WTC11 (cell line): ENCODE data around the gene USP16. TPM values are rescaled to one million over a fixed set of nuclear protein-coding genes. Genes with fewer than 3 reads are reported as not detected.
A peak's percentile ranks its signal among the peaks of the same experiment; 100 is the strongest.

Source experiments
- ARID4B ChIP-seq: sonication (generic); formaldehyde crosslinking; IDR thresholded peaks from 2 replicates; pipeline ENCODE4 v1.8.0; 2023; ENCODE audit warnings: missing genetic modification reagents, mild to moderate bottlenecking, borderline replicate concordance
- CREB1 ChIP-seq: sonication (generic); formaldehyde crosslinking; IDR thresholded peaks from 2 replicates; pipeline ENCODE4 v1.8.0; 2023; ENCODE audit warnings: mild to moderate bottlenecking, missing genetic modification reagents
- CREM ChIP-seq: sonication (generic); formaldehyde crosslinking; IDR thresholded peaks from 2 replicates; pipeline ENCODE4 v1.8.1; 2022; ENCODE audit warnings: mild to moderate bottlenecking, missing genetic modification reagents, moderate library complexity
- JAZF1 ChIP-seq: fragments of 250-450 bp; sonication (Bioruptor Pico); IDR thresholded peaks from 2 replicates; pipeline ENCODE4 v1.9.0; 2021; ENCODE audit warnings: moderate library complexity, mild to moderate bottlenecking, inconsistent platforms
- KAT7 ChIP-seq: sonication (generic); formaldehyde crosslinking; IDR thresholded peaks from 2 replicates; pipeline ENCODE4 v1.8.1; 2023; ENCODE audit warnings: missing genetic modification reagents, mild to moderate bottlenecking, borderline replicate concordance
- MAX ChIP-seq: sonication (generic); formaldehyde crosslinking; IDR thresholded peaks from 2 replicates; pipeline ENCODE4 v1.8.0; 2022; ENCODE audit warnings: mild to moderate bottlenecking, missing genetic modification reagents
- NR2C2 ChIP-seq: sonication (generic); formaldehyde crosslinking; IDR thresholded peaks from 2 replicates; pipeline ENCODE4 v1.8.0; 2022; ENCODE audit warnings: mild to moderate bottlenecking, missing genetic modification reagents
- SMAD3 ChIP-seq: sonication (generic); formaldehyde crosslinking; IDR thresholded peaks from 2 replicates; pipeline ENCODE4 v1.8.0; 2022; ENCODE audit warnings: missing genetic modification reagents, mild to moderate bottlenecking, borderline replicate concordance
- SP1 ChIP-seq: sonication (generic); formaldehyde crosslinking; conservative IDR thresholded peaks from 2 replicates; pipeline ENCODE4 v1.8.1; 2022; ENCODE audit warnings: missing genetic modification reagents
- STAT6 ChIP-seq: sonication (generic); formaldehyde crosslinking; conservative IDR thresholded peaks from 2 replicates; pipeline ENCODE4 v1.8.1; 2023; ENCODE audit warnings: mild to moderate bottlenecking, low read depth, missing genetic modification reagents, moderate library complexity
- TEAD1 ChIP-seq: sonication (generic); formaldehyde crosslinking; IDR thresholded peaks from 2 replicates; pipeline ENCODE4 v1.8.0; 2022; ENCODE audit warnings: mild to moderate bottlenecking, missing genetic modification reagents
- TEAD4 ChIP-seq: sonication (generic); formaldehyde crosslinking; IDR thresholded peaks from 2 replicates; pipeline ENCODE4 v1.8.0; 2022; ENCODE audit warnings: mild to moderate bottlenecking, missing genetic modification reagents
- USF1 ChIP-seq: sonication (generic); formaldehyde crosslinking; IDR thresholded peaks from 2 replicates; pipeline ENCODE4 v1.8.0; 2022; ENCODE audit warnings: mild to moderate bottlenecking, missing genetic modification reagents
- ZNF121 ChIP-seq: sonication (generic); formaldehyde crosslinking; IDR thresholded peaks from 2 replicates; pipeline ENCODE4 v1.8.0; 2023; ENCODE audit warnings: missing genetic modification reagents
- ZNF138 ChIP-seq: sonication (generic); formaldehyde crosslinking; conservative IDR thresholded peaks from 2 replicates; pipeline ENCODE4 v1.8.1; 2022; ENCODE audit warnings: mild to moderate bottlenecking, moderate library complexity, missing genetic modification reagents
- ZNF281 ChIP-seq: sonication (generic); formaldehyde crosslinking; IDR thresholded peaks from 2 replicates; pipeline ENCODE4 v1.8.0; 2023; ENCODE audit warnings: mild to moderate bottlenecking, missing genetic modification reagents
- ZNF425 ChIP-seq: fragments of 250-450 bp; sonication (Bioruptor Pico); conservative IDR thresholded peaks from 2 replicates; pipeline ENCODE4 v1.9.0; 2021; ENCODE audit warnings: mild to moderate bottlenecking
- total RNA-seq: library from RNA; stranded (reverse); gene quantifications from 3 replicates; pipeline ENCODE4 v1.2.3, GENCODE V29; 2021
- TF ChIP-seq, protein P1 (sequence below): sonication (generic); formaldehyde crosslinking; IDR thresholded peaks from 2 replicates; pipeline ENCODE4 v1.8.0; 2022; ENCODE audit warnings: mild to moderate bottlenecking, missing genetic modification reagents
- TF ChIP-seq, protein P2 (sequence below): fragments of 200-600 bp; IDR thresholded peaks from 2 replicates; pipeline ENCODE4 v1.8.0; 2022; ENCODE audit warnings: antibody characterized with exemption
- TF ChIP-seq, protein P3 (sequence below): sonication (generic); formaldehyde crosslinking; IDR thresholded peaks from 2 replicates; pipeline ENCODE4 v1.8.1; 2023; ENCODE audit warnings: mild to moderate bottlenecking, missing genetic modification reagents, moderate library complexity

The USP16 gene
- total RNA-seq, 1 experiment from 2014 or later = 20.8 TPM

GRCh38 chr21:29024474-29025327, at the start of gene USP16 (continued):
- TF ChIP-seq STAT6 (CRISPR knock-in tag) (no peak), JAZF1 (CRISPR knock-in tag) (no peak), TEAD1 (CRISPR knock-in tag) (no peak), TEAD4 (CRISPR knock-in tag) (no peak), ZNF281 (CRISPR knock-in tag) (peak; percentile 61; the same call in 1 of the 2 replicates), CREM (CRISPR knock-in tag) (peak; percentile 95), ZNF138 (CRISPR knock-in tag) (no peak), MAX (CRISPR knock-in tag) (peak; percentile 51; the same call in 1 of the 2 replicates), ARID4B (CRISPR knock-in tag) (peak; percentile 41; the same call in 1 of the 2 replicates), SP1 (CRISPR knock-in tag) (peak; percentile 61), KAT7 (CRISPR knock-in tag) (no peak), CREB1 (no peak), NR2C2 (CRISPR knock-in tag) (peak; percentile 76), ZNF121 (CRISPR knock-in tag) (no peak), USF1 (CRISPR knock-in tag) (0 out of 2 replicates have a peak, but pooled peaks have one; percentile 22), SMAD3 (CRISPR knock-in tag) (no peak), ZNF425 (no peak)
- TF ChIP-seq, protein P1, sequence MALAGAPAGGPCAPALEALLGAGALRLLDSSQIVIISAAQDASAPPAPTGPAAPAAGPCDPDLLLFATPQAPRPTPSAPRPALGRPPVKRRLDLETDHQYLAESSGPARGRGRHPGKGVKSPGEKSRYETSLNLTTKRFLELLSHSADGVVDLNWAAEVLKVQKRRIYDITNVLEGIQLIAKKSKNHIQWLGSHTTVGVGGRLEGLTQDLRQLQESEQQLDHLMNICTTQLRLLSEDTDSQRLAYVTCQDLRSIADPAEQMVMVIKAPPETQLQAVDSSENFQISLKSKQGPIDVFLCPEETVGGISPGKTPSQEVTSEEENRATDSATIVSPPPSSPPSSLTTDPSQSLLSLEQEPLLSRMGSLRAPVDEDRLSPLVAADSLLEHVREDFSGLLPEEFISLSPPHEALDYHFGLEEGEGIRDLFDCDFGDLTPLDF (CRISPR knock-in tag) = no peak
- TF ChIP-seq, protein P2, sequence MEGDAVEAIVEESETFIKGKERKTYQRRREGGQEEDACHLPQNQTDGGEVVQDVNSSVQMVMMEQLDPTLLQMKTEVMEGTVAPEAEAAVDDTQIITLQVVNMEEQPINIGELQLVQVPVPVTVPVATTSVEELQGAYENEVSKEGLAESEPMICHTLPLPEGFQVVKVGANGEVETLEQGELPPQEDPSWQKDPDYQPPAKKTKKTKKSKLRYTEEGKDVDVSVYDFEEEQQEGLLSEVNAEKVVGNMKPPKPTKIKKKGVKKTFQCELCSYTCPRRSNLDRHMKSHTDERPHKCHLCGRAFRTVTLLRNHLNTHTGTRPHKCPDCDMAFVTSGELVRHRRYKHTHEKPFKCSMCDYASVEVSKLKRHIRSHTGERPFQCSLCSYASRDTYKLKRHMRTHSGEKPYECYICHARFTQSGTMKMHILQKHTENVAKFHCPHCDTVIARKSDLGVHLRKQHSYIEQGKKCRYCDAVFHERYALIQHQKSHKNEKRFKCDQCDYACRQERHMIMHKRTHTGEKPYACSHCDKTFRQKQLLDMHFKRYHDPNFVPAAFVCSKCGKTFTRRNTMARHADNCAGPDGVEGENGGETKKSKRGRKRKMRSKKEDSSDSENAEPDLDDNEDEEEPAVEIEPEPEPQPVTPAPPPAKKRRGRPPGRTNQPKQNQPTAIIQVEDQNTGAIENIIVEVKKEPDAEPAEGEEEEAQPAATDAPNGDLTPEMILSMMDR = no peak
- TF ChIP-seq, protein P3, sequence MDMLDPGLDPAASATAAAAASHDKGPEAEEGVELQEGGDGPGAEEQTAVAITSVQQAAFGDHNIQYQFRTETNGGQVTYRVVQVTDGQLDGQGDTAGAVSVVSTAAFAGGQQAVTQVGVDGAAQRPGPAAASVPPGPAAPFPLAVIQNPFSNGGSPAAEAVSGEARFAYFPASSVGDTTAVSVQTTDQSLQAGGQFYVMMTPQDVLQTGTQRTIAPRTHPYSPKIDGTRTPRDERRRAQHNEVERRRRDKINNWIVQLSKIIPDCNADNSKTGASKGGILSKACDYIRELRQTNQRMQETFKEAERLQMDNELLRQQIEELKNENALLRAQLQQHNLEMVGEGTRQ = no peak
